Naive thymus-derived CD4-positive, alpha-beta T cell (primary cell): ENCODE measurements around the gene COL24A1. TPM values are rescaled to one million over a fixed set of nuclear protein-coding genes. Genes with fewer than 3 reads are reported as not detected.

ENCODE experiments used
- ATAC-seq: fragments of 150-1000 bp; cut with Tn5 transposase; 2 replicates; pipeline ENCODE4 v1.10.0; 2021; ENCODE audit warnings: mild to moderate bottlenecking, moderate library complexity
- CTCF ChIA-PET: fragments of 350-600 bp; sonication (Branson Sonifier 250); formaldehyde crosslinking; loops from one replicate; lab custom pipeline; 2021; ENCODE audit warnings: antibody characterized with exemption; lab: Charles Lee
- POLR2A ChIA-PET: fragments of 350-600 bp; sonication (Branson Sonifier 250); formaldehyde crosslinking; loops from one replicate; lab custom pipeline; 2021; ENCODE audit warnings: antibody characterized with exemption, inconsistent platforms; lab: Charles Lee
- DNase-seq, 9 donors: peaks; one replicate each; pipeline versions ENCODE4 v3.0.0 to v3.0.0-alpha.2; 2020 to 2022; ENCODE audit warnings: mixed read lengths in 1 of 9
- H3K27ac ChIP-seq: one replicate; pipeline ENCODE4 v1.7.0; 2013; ENCODE audit warnings: mild to moderate bottlenecking, low read depth, low read length, moderate library complexity
- H3K27me3 ChIP-seq, 2 donors: one replicate each; pipeline ENCODE4 v1.7.0; 2013; ENCODE audit warnings: low read length in 2 of 2, mild to moderate bottlenecking in 2 of 2, moderate library complexity in 2 of 2; ENCODE audit not compliant: control insufficient read depth in 2 of 2, insufficient read depth in 2 of 2
- H3K36me3 ChIP-seq, 3 experiments: 1 replicate in 2 of 3; 2 replicates in 1 of 3; pipeline ENCODE4 v1.7.0; 2013; ENCODE audit warnings: low read length in 3 of 3, mild to moderate bottlenecking in 3 of 3, moderate library complexity in 1 of 3; ENCODE audit not compliant: insufficient read depth in 3 of 3, control insufficient read depth in 2 of 3
- H3K4me1 ChIP-seq, 2 donors: one replicate each; pipeline ENCODE4 v1.7.0; 2013; ENCODE audit warnings: low read length in 2 of 2, mild to moderate bottlenecking in 2 of 2, moderate library complexity in 1 of 2; ENCODE audit not compliant: control insufficient read depth in 2 of 2, insufficient read depth in 2 of 2
- H3K4me3 ChIP-seq: 2 replicates; pipeline ENCODE4 v1.7.0; 2013; ENCODE audit warnings: mild to moderate bottlenecking, low read length
- H3K9me3 ChIP-seq, 3 experiments: 1 replicate in 2 of 3; 2 replicates in 1 of 3; pipeline ENCODE4 v1.7.0; 2013; ENCODE audit warnings: low read length in 3 of 3; ENCODE audit not compliant: control insufficient read depth in 2 of 3
- H3K27ac Mint-ChIP-seq, 9 donors: one replicate each; pipeline ENCODE4 v1.8.0; 2020 to 2022; ENCODE audit warnings: mixed read lengths in 9 of 9, mild to moderate bottlenecking in 8 of 9, moderate library complexity in 5 of 9, inconsistent platforms in 2 of 9
- H3K27me3 Mint-ChIP-seq, 5 donors: one replicate each; pipeline ENCODE4 v1.8.0; 2021 to 2022; ENCODE audit warnings: mixed read lengths in 5 of 5, mild to moderate bottlenecking in 1 of 5
- H3K36me3 Mint-ChIP-seq, 5 donors: one replicate each; pipeline ENCODE4 v1.8.0; 2020 to 2022; ENCODE audit warnings: mixed read lengths in 5 of 5, mild to moderate bottlenecking in 3 of 5, inconsistent platforms in 1 of 5
- H3K4me1 Mint-ChIP-seq, 7 donors: one replicate each; pipeline ENCODE4 v1.8.0; 2020 to 2022; ENCODE audit warnings: mixed read lengths in 7 of 7, mild to moderate bottlenecking in 3 of 7, inconsistent platforms in 1 of 7
- H3K4me3 Mint-ChIP-seq, 10 donors: one replicate each; pipeline ENCODE4 v1.8.0; 2020 to 2022; ENCODE audit warnings: mild to moderate bottlenecking in 10 of 10, mixed read lengths in 10 of 10, moderate library complexity in 6 of 10, inconsistent platforms in 2 of 10
- H3K9me3 Mint-ChIP-seq, 11 donors: one replicate each; pipeline ENCODE4 v1.8.0; 2020 to 2022; ENCODE audit warnings: mixed read lengths in 11 of 11, mild to moderate bottlenecking in 4 of 11, inconsistent platforms in 1 of 11, moderate library complexity in 1 of 11
- intact Hi-C, 2 donors: fragments of 100-400 bp; cut with micrococcal nuclease; formaldehyde crosslinking; loops; one replicate each; pipeline ENCODE4 v1.15.1; 2023
- polyA plus RNA-seq, 2 donors: library from polyadenylated mRNA; unstranded; fragments of 300-500 nt; fragmentation: Illumina TruSeq; gene quantifications; one replicate each; pipeline ENCODE4 v1.2.3, GENCODE V29; 2021
- total RNA-seq, 6 experiments: library from RNA in 5 of 6; stranded (reverse) in 5 of 6; gene quantifications; 1 replicate in 5 of 6; 2 replicates in 1 of 6; pipeline ENCODE4 v1.2.3 and lab custom pipeline; 2021 to 2026

COL24A1 gene
- total and polyA plus RNA-seq, 7 experiments from 2014 or later: 0.40 to 1.5 TPM; not detected in 5

- ATAC-seq: no peak
- Histone ChIP-seq H3K9me3 (no peaks in the 10 kb centered on the region), H3K36me3 (peaks cover 0 to 18% (median 8%) of the 10 kb centered on the region in 3 experiments), H3K27me3 (no peaks in the 10 kb centered on the region), H3K27ac (peak overlapping the region; percentile 77), H3K4me1 (peaks cover 14 to 21% of the 10 kb centered on the region in 2 donors), H3K4me3 (peak overlapping the region; percentile 90)
- intact Hi-C loops: loop anchor here (5.0 to 10.0 kb wide), 6 partner anchors 130 to 1637 kb away; partner anchors contain the start of gene C1orf52 (in 1 of the 2)
- POLR2A ChIA-PET: interaction anchor here (1.5 kb wide), 1 partner anchor 9 kb away, joined by 9 read pairs; no protein-coding TSS in a partner anchor
- CTCF ChIA-PET: interaction anchor here (1.5 kb wide), 1 partner anchor 15 kb away, joined by 6 read pairs; no protein-coding TSS in a partner anchor
- Mint-ChIP-seq H3K27me3 (no peaks in the 10 kb centered on the region), H3K4me3 (no peak overlapping the region), H3K36me3 (peaks cover 16 to 30% (median 23%) of the 10 kb centered on the region in 5 donors), H3K27ac (no peak overlapping the region), H3K9me3 (no peaks in the 10 kb centered on the region), H3K4me1 (peaks cover 18 to 39% (median 22%) of the 10 kb centered on the region in 7 donors)
- DNase-seq: peak in 1 of 9 donors; percentile 5
Measured at GRCh38 chr1:85707267-85707989, 449.1 kb downstream of the COL24A1 start.

GRCh38 chr1:85705940-85706339 lies 450.6 kb downstream of the COL24A1 start:
- intact Hi-C loops: loop anchor here (5.0 to 10.0 kb wide), 6 partner anchors 129 to 1639 kb away; partner anchors contain the start of gene C1orf52 (in 1 of the 2)
- CTCF ChIA-PET: interaction anchor here (0.6 kb wide), 1 partner anchor 10 kb away, joined by 3 read pairs; no protein-coding TSS in a partner anchor
- H3K27ac Mint-ChIP-seq: peak overlapping the region in 2 of 9 donors; percentile 5 to 66
- peaks cover 14 to 21% of the 10 kb centered on the region in 2 donors for H3K4me1 ChIP-seq
- H3K4me1 Mint-ChIP-seq: peaks cover 18 to 45% (median 26%) of the 10 kb centered on the region in 7 donors
- POLR2A ChIA-PET: no interaction called here
- no peaks in the 10 kb centered on the region for H3K27me3 Mint-ChIP-seq
- H3K9me3 Mint-ChIP-seq: no peaks in the 10 kb centered on the region
- peak overlapping the region in 8 of 10 donors; percentile 24 to 75 (median 47) for H3K4me3 Mint-ChIP-seq
- no peaks in the 10 kb centered on the region for H3K9me3 ChIP-seq
- ATAC-seq: no peak
- H3K27me3 ChIP-seq: no peaks in the 10 kb centered on the region
- H3K4me3 ChIP-seq: no peak overlapping the region
- H3K36me3 Mint-ChIP-seq: peaks cover 16 to 41% (median 27%) of the 10 kb centered on the region in 5 donors
- no peak for DNase-seq
- peaks cover 0 to 32% (median 14%) of the 10 kb centered on the region in 3 experiments for H3K36me3 ChIP-seq
- no peak overlapping the region for H3K27ac ChIP-seq

- DNase-seq: no peak
- Mint-ChIP-seq H3K27ac (peak overlapping the region in 1 of 9 donors; percentile 15), H3K4me3 (no peak overlapping the region), H3K9me3 (no peaks in the 10 kb centered on the region), H3K36me3 (peaks cover 12 to 65% (median 38%) of the 10 kb centered on the region in 5 donors), H3K4me1 (peaks cover 15 to 48% (median 36%) of the 10 kb centered on the region in 7 donors), H3K27me3 (no peaks in the 10 kb centered on the region)
- Histone ChIP-seq H3K36me3 (peaks cover 0 to 32% (median 14%) of the 10 kb centered on the region in 3 experiments), H3K27ac (no peak overlapping the region), H3K4me1 (peaks cover 0 to under 1% of the 10 kb centered on the region in 2 donors), H3K27me3 (no peaks in the 10 kb centered on the region), H3K9me3 (no peaks in the 10 kb centered on the region), H3K4me3 (no peak overlapping the region)
- no peak for ATAC-seq
- ChIA-PET CTCF (interaction anchor here (1.4 kb wide), 1 partner anchor 8 kb away, joined by 5 read pairs; the partner anchor contains the start of gene ZNHIT6), POLR2A (no interaction called here)
- intact Hi-C loops: loop anchor here in 1 of 2 donors (10.0 kb wide), 2 partner anchors 1626 to 1644 kb away; no protein-coding TSS in a partner anchor
Measured at GRCh38 chr1:85700422-85700821, 456.1 kb downstream of the COL24A1 start.

GRCh38 chr1:85697895-85698294 lies 458.7 kb downstream of the COL24A1 start:
- Mint-ChIP-seq H3K4me1 (peaks cover 4 to 46% (median 34%) of the 10 kb centered on the region in 7 donors), H3K36me3 (peaks cover 0 to 66% (median 21%) of the 10 kb centered on the region in 5 donors), H3K4me3 (no peak overlapping the region), H3K9me3 (no peaks in the 10 kb centered on the region), H3K27ac (peak overlapping the region in 1 of 9 donors; percentile 45), H3K27me3 (no peaks in the 10 kb centered on the region)
- H3K9me3 ChIP-seq: no peaks in the 10 kb centered on the region
- H3K36me3 ChIP-seq: peaks cover 0 to 25% (median 5%) of the 10 kb centered on the region in 3 experiments
- ATAC-seq (no peak), DNase-seq (no peak)
- intact Hi-C loops: no loop called here
- no peak overlapping the region for H3K4me3 ChIP-seq
- POLR2A ChIA-PET: interaction anchor here (2.5 kb wide), 1 partner anchor 10 kb away, joined by 9 read pairs; the partner anchor contains the start of gene ZNHIT6
- CTCF ChIA-PET: interaction anchor here (1.1 kb wide), 1 partner anchor 11 kb away, joined by 3 read pairs; the partner anchor contains the start of gene ZNHIT6
- H3K27ac ChIP-seq: no peak overlapping the region
- H3K4me1 ChIP-seq: no peaks in the 10 kb centered on the region
- no peaks in the 10 kb centered on the region for H3K27me3 ChIP-seq

- Histone ChIP-seq H3K4me3 (no peak overlapping the region), H3K9me3 (no peaks in the 10 kb centered on the region), H3K4me1 (no peaks in the 10 kb centered on the region), H3K27me3 (no peaks in the 10 kb centered on the region), H3K36me3 (peaks cover 0 to 13% (median 5%) of the 10 kb centered on the region in 3 experiments), H3K27ac (no peak overlapping the region)
- intact Hi-C loops: loop anchor here (1.0 to 2.0 kb wide), 3 partner anchors 384 to 749 kb away; no protein-coding TSS in a partner anchor
- Mint-ChIP-seq H3K36me3 (peaks cover 0 to 63% (median 22%) of the 10 kb centered on the region in 5 donors), H3K9me3 (no peaks in the 10 kb centered on the region), H3K27ac (peak overlapping the region in 1 of 9 donors; percentile 13), H3K4me3 (no peak overlapping the region), H3K27me3 (no peaks in the 10 kb centered on the region), H3K4me1 (peaks cover 4 to 40% (median 31%) of the 10 kb centered on the region in 7 donors)
- ChIA-PET CTCF (interaction anchor here (0.7 to 2.0 kb wide), 3 partner anchors 15 to 150 kb away, joined by 3 to 6 read pairs (median 3); partner anchors contain the start of gene ZNHIT6), POLR2A (no interaction called here)
- DNase-seq: no peak
- no peak for ATAC-seq
Measured at GRCh38 chr1:85692730-85693314, 463.8 kb downstream of the COL24A1 start.

- peaks cover 0 to 13% (median 5%) of the 10 kb centered on the region in 3 experiments for H3K36me3 ChIP-seq
- H3K4me1 ChIP-seq: no peaks in the 10 kb centered on the region
- DNase-seq (no peak), ATAC-seq (no peak)
- Mint-ChIP-seq H3K4me3 (no peak overlapping the region), H3K4me1 (peaks cover 4 to 41% (median 33%) of the 10 kb centered on the region in 7 donors), H3K27ac (peak overlapping the region in 1 of 9 donors; percentile 36), H3K36me3 (peaks cover 0 to 52% (median 24%) of the 10 kb centered on the region in 5 donors), H3K27me3 (no peaks in the 10 kb centered on the region), H3K9me3 (no peaks in the 10 kb centered on the region)
- ChIA-PET POLR2A (no interaction called here), CTCF (no interaction called here)
- intact Hi-C loops: no loop called here
- H3K9me3 ChIP-seq: no peaks in the 10 kb centered on the region
- H3K27ac ChIP-seq: no peak overlapping the region
- H3K4me3 ChIP-seq: no peak overlapping the region
- H3K27me3 ChIP-seq: no peaks in the 10 kb centered on the region
Measured at GRCh38 chr1:85689775-85690404, 466.7 kb downstream of the COL24A1 start.
